Measurements from ENCODE around the gene NEK3.
A peak's percentile ranks its signal among the peaks of the same experiment; 100 is the strongest.
"Not testable (repeated sequence)": the region's sequence is repeated elsewhere in the genome, so short reads cannot be mapped to it uniquely, and the experiment has no call there.

Gene NEK3, protein sequence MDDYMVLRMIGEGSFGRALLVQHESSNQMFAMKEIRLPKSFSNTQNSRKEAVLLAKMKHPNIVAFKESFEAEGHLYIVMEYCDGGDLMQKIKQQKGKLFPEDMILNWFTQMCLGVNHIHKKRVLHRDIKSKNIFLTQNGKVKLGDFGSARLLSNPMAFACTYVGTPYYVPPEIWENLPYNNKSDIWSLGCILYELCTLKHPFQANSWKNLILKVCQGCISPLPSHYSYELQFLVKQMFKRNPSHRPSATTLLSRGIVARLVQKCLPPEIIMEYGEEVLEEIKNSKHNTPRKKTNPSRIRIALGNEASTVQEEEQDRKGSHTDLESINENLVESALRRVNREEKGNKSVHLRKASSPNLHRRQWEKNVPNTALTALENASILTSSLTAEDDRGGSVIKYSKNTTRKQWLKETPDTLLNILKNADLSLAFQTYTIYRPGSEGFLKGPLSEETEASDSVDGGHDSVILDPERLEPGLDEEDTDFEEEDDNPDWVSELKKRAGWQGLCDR

GRCh38 chr13:52159159-52159982 is at the start of gene NEK3:
TSS of gene NEK3 (minus strand) at chr13:52159597. CDS start at chr13:52156191, 3,406 bp downstream.
- DNase-seq: peak; percentile 47

DNA sequence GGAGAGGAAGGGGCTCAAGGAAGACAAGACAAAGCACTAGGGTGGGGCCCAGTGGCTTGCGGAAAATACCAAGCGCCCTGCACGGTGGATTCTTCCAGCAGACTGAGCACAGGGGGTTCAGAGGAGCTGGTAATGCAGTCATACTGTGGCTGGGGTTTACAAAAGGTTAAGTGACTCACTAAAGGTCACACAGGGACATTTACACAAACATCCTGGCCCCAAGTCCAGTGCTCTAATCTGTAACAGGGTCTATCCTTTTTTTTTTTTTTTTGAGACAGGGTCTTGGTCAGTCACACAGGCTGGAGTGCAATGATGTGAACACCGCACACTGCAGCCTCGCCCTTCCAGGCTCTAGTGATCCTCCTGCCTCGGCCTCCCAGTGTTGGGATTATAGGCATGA is 49.0 kb upstream of the NEK3 start:
- DNase-seq: not testable (repeated sequence)

- not testable (repeated sequence) for DNase-seq
Measured at GRCh38 chr13:52207896-52208295, 48.5 kb upstream of the NEK3 start.

- DNase-seq: not testable (repeated sequence)
Measured at GRCh38 chr13:52207337-52207736, 47.9 kb upstream of the NEK3 start.

- not testable (repeated sequence) for DNase-seq
Measured at GRCh38 chr13:52204546-52204945, 45.1 kb upstream of the NEK3 start.

DNA sequence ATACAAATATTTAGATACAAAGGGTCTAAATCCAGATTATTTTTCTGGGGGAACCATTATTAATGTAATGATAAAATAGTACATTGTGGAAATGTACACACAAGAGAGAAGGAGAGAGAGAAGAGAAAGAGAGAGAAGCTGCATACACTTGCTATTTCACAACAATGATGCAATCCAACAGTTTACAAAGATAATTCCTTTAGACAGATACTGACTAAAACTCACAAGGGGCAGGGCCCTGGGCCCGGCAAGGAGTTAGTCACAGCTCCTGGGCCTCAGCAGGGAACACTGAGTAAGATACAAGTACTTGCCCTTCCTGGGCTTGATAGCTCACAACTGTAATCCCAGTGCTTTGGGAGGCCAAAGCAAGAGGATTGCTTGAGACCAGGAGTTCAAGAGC is 44.5 kb upstream of the NEK3 start:
- not testable (repeated sequence) for DNase-seq

GRCh38 chr13:52202506-52202905 is 43.1 kb upstream of the NEK3 start:
- not testable (repeated sequence) for DNase-seq

DNA sequence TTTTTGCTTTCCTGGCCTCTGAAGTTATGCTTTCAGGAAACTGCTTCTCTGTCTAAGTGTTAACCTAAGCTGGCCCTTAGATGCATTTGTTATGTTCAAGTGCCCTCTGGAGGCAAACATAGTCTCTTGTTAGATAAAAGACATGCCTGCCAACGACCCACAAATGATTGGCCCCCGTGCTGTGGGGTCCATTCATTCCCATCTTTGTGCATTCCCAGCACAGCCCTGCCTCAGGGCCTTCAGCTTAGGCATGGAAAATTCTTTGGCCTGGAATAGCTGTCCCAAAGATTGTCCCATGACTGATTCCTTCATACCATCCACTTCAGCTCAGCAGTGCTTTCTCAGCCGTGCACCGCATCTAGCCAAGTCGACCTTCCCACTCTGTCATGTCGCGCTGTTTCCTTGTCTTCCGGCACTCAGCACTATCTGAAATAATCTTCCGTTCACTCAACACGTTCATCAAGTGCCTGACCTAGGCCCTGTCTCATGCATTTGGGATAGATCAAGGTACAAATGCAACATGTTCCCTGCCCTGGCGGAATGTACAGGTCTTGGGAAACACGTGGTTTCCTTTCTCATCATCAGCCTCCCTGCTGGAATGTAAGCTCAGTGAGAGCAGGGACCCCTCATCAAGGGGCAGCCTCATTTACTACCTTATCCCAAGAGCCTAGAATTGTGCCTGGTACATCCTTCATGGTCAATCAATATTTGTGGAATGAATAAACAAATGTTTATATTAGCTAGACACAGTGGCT is 42.2 kb upstream of the NEK3 start:
- DNase-seq: not testable (repeated sequence)

DNA sequence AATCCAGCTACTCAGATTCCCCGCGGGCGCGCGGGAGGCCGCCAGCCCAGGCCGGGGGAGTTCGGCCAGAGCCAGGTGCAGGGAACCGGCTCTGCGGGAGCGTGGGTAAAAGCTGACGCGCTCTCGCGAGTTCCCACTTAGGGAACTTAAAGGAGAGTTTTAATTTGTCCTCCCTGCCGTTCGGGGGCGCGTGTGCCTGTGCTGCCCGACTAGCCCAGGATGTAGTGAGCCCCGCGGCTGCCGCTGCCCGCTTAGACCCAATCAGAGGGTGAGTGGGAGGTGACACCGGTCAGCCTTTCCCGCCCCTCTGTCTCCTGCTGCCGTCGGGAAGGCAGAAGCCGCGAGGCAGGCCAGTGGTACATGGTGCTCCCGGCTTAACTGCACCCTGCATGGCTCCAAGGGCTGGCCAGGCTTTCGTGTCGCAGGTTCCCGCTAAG is 36.0 kb upstream of the NEK3 start:
- DNase-seq: peak; percentile 48

- peak; percentile 31 for DNase-seq
Measured at GRCh38 chr13:52194184-52194868, 34.9 kb upstream of the NEK3 start.

DNA sequence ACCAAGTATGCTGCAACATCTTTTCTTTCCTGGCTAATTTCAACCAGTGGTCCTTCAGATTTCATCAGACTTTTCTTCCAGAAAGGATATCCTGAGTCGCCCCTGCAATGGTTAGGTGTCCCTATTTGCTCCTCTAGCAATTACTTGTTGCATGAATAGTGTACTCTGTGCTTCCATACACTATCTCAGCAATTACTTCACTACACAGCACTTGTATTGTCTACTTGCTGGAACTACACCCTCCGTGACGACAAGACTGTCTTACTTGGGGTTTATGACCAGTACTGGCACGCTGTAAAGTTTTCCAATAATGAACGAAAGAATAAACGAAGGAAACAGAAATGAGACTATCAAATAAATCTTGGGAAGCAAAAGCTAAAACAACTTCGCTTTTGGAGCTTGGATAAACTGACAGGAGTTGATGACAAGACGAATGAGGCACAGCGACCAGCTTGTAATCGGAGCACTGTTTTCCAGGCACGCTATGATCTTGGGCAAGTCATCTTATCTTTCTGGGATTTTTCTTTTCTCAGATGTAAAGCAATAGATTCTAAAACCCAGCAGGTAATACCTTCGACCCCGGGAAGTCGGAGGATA is 34.3 kb upstream of the NEK3 start:
- DNase-seq: not testable (repeated sequence)

- DNase-seq: not testable (repeated sequence)
Measured at GRCh38 chr13:52187424-52188187, 28.2 kb upstream of the NEK3 start.

GRCh38 chr13:52187029-52187423 is 27.6 kb upstream of the NEK3 start:
- no peak for DNase-seq

GRCh38 chr13:52181316-52181954 is 22.0 kb upstream of the NEK3 start:
- DNase-seq: not testable (repeated sequence)

GRCh38 chr13:52179925-52180324 is 20.5 kb upstream of the NEK3 start:
- no peak for DNase-seq

DNA sequence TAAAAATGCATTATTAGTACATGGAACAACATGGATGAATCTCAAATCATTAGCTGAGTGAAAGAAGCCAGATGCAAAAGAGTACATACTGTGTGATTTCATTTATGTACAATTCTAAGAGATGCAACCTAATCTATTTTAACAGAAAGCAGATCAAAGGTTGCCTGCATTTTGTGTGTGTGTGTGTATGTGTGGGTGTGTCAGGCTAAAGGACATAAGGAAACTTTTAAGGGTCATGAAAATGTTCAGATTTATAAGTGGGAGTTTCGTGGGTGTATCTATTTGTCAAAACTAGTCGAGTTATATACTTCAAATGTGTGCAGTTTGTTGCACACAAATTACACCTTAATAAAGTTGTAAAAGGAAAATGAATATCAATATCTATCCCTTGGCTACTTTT is 17.9 kb upstream of the NEK3 start:
- DNase-seq: no peak

GRCh38 chr13:52173970-52174369 is 14.6 kb upstream of the NEK3 start:
- DNase-seq: not testable (repeated sequence)

DNA sequence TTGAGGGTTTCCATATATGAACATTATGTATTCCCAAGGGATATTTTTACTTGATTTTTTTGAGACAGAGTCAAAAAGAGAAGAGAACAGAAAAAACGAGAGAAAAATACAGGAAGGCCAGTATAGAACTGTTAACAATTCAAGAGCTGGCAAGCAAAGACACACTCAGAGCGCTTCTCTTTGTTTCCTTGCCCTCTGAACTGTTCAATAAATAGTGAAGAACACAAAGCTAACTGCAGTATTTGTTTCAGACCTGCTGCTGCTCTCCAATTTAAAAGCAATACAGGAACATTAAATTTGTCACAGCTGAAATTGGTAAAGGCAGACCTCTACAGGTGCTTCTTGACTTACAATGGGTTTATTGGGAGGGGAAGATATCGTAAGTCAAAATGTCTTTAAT is 14.0 kb upstream of the NEK3 start:
- DNase-seq: no peak

- not testable (repeated sequence) for DNase-seq
Measured at GRCh38 chr13:52171686-52172085, 12.3 kb upstream of the NEK3 start.

GRCh38 chr13:52170828-52171391 is 11.5 kb upstream of the NEK3 start:
- DNase-seq: not testable (repeated sequence)

All from 8988T (cell line).